Endothelial cell of umbilical vein (primary cell): ENCODE data around the gene CTNNA2. TPM values are rescaled to one million over a fixed set of nuclear protein-coding genes. Genes with fewer than 3 reads are reported as not detected.

ENCODE experiments used
- BruUV-seq: library from RNA; stranded (reverse); fragments of 400-500 nt; replicated peaks from 2 replicates; lab custom pipeline; 2021; lab: Mats Ljungman, UMichigan
- CTCF ChIA-PET: fragments of 300-600, 350-600 bp; sonication (Branson Sonifier 250); formaldehyde crosslinking; loops from one replicate; lab custom pipeline; 2021; ENCODE audit warnings: antibody characterized with exemption, inconsistent platforms; lab: Charles Lee
- POLR2A ChIA-PET: fragments of 300-600, 350-600 bp; sonication (Branson Sonifier 250); formaldehyde crosslinking; loops from one replicate; lab custom pipeline; 2021; ENCODE audit warnings: antibody characterized with exemption, inconsistent platforms; lab: Charles Lee
- DNase-seq: peaks from one replicate; pipeline ENCODE4 v3.0.0-alpha.2; 2011; ENCODE audit warnings: low read depth, low spot score
- FAIRE-seq: peaks from 2 replicates; lab custom pipeline; 2011; peaks lifted over from hg19 to GRCh38; lab: Jason Lieb, UNC
- H2AFZ ChIP-seq: 2 replicates; pipeline ENCODE4 v1.6.0; 2012; ENCODE audit warnings: low read depth, low read length, control low read depth, inconsistent platforms
- H3K27ac ChIP-seq: 2 replicates; pipeline ENCODE4 v1.5.1; 2011; ENCODE audit warnings: low read depth, mild to moderate bottlenecking, control low read depth, low read length, moderate library complexity; ENCODE audit not compliant: insufficient read depth
- H3K27me3 ChIP-seq, 2 experiments: 2 replicates each; pipeline versions ENCODE4 v1.6.0 to v1.6.1; 2011; ENCODE audit warnings: low read length in 2 of 2, mixed read lengths in 1 of 2; ENCODE audit not compliant: control insufficient read depth in 2 of 2, insufficient read depth in 2 of 2
- H3K36me3 ChIP-seq, 2 experiments: 2 replicates in 1 of 2; 3 replicates in 1 of 2; pipeline ENCODE4 v1.5.1; 2011; ENCODE audit warnings: low read length in 2 of 2, mild to moderate bottlenecking in 1 of 2, moderate library complexity in 1 of 2; ENCODE audit not compliant: control insufficient read depth in 2 of 2, insufficient read depth in 2 of 2; ENCODE audit errors: extremely low read depth in 1 of 2
- H3K4me1 ChIP-seq: 3 replicates; pipeline ENCODE4 v1.5.1; 2011; ENCODE audit warnings: mild to moderate bottlenecking, low read length; ENCODE audit not compliant: control insufficient read depth, insufficient read depth; ENCODE audit errors: extremely low read depth
- H3K4me2 ChIP-seq: 2 replicates; pipeline ENCODE4 v1.6.1; 2011; ENCODE audit warnings: low read length, control low read depth, mixed read lengths; ENCODE audit not compliant: insufficient read depth
- H3K4me3 ChIP-seq, 3 experiments: fragments of 200-600 bp in 1 of 3; sonication (generic), shearing (Covaris generic) in 1 of 3; replicated peaks in 1 of 3; 2 replicates each; pipeline ENCODE4 v1.5.1; 2011 to 2016; ENCODE audit warnings: control low read depth in 3 of 3, low read length in 3 of 3, mild to moderate bottlenecking in 2 of 3, inconsistent platforms in 1 of 3, low read depth in 1 of 3, moderate library complexity in 1 of 3; ENCODE audit not compliant: insufficient read depth in 1 of 3
- H3K79me2 ChIP-seq: 2 replicates; pipeline ENCODE4 v1.6.0; 2012; ENCODE audit warnings: low read length, inconsistent platforms; ENCODE audit not compliant: control insufficient read depth, insufficient read depth
- H3K9ac ChIP-seq: replicated peaks from 2 replicates; pipeline ENCODE3; 2011; ENCODE audit warnings: low read length, control low read depth; ENCODE audit not compliant: insufficient read depth; ENCODE audit errors: extremely low read depth
- H3K9me1 ChIP-seq: replicated peaks from 3 replicates; pipeline ENCODE4 v1.6.0; 2011; ENCODE audit warnings: mild to moderate bottlenecking, low read length; ENCODE audit not compliant: control insufficient read depth, insufficient read depth; ENCODE audit errors: extremely low read depth
- H3K9me3 ChIP-seq: replicated peaks from 2 replicates; pipeline ENCODE4 v1.5.1; 2012; ENCODE audit warnings: low read length, inconsistent platforms; ENCODE audit not compliant: control insufficient read depth, insufficient read depth
- H4K20me1 ChIP-seq: replicated peaks from 2 replicates; pipeline ENCODE3; 2011; ENCODE audit warnings: mild to moderate bottlenecking, low read length; ENCODE audit not compliant: control insufficient read depth, insufficient read depth; ENCODE audit errors: extremely low read depth
- EZH2 ChIP-seq: IDR thresholded peaks from 2 replicates; pipeline ENCODE4 v1.6.1; 2012; ENCODE audit warnings: borderline replicate concordance, low read depth, mild to moderate bottlenecking, moderate library complexity, low read length, inconsistent platforms; ENCODE audit not compliant: severe bottlenecking
- FOS ChIP-seq: IDR thresholded peaks from 2 replicates; pipeline ENCODE4 v1.6.1; 2011; ENCODE audit warnings: mild to moderate bottlenecking, low read length, moderate library complexity, borderline replicate concordance; ENCODE audit not compliant: insufficient read depth
- GATA2 ChIP-seq: IDR thresholded peaks from 2 replicates; pipeline ENCODE4 v1.7.0; 2011; ENCODE audit warnings: low read depth, mild to moderate bottlenecking, moderate library complexity, mixed read lengths, low read length; ENCODE audit not compliant: insufficient read length, insufficient read depth
- JUN ChIP-seq: IDR thresholded peaks from 2 replicates; pipeline ENCODE4 v1.6.1; 2011; ENCODE audit warnings: borderline replicate concordance, low read depth; ENCODE audit not compliant: insufficient read length, insufficient read depth
- MYC ChIP-seq: IDR thresholded peaks from one replicate; pipeline ENCODE4 v1.6.1; 2011; ENCODE audit warnings: mild to moderate bottlenecking, low read depth, low read length
- POLR2A ChIP-seq: IDR thresholded peaks from 2 replicates; pipeline ENCODE4 v1.6.1; 2012; ENCODE audit warnings: low read depth, mild to moderate bottlenecking, control low read depth, low read length
- POLR2AphosphoS5 ChIP-seq: IDR thresholded peaks from 2 replicates; pipeline ENCODE4 v1.6.1; 2012; ENCODE audit warnings: low read depth, mild to moderate bottlenecking, control low read depth, low read length, moderate library complexity; ENCODE audit not compliant: insufficient read depth
- dilution Hi-C: fragments of 300-500 bp; cut with MboI; formaldehyde crosslinking; loops from one replicate; pipeline ENCODE4 v1.15.0; 2019; ENCODE audit warnings: low sequenced_read_pairs; ENCODE audit not compliant: extremely low pct_ligation_motif_present
- intact Hi-C: fragments of 100-400 bp; cut with micrococcal nuclease; formaldehyde crosslinking; loops from one replicate; pipeline ENCODE4 v1.10.0; 2022
- polyA plus RNA-seq, 4 experiments: library from polyadenylated mRNA; depleted of rRNA in 3 of 4; stranded (reverse) in 3 of 4; unstranded in 1 of 4; fragments of >200 nt; gene quantifications; 2 replicates each; pipeline versions ENCODE4 v1.2.1 to v1.2.3, GENCODE V29; 2011 to 2012; ENCODE audit warnings: missing spikeins in 1 of 4
- total RNA-seq: library from RNA; stranded (reverse); gene quantifications from 2 replicates; pipeline ENCODE4 v1.2.3, GENCODE V29; 2021
- TF ChIP-seq, protein P1 (sequence below): IDR thresholded peaks from 2 replicates; pipeline ENCODE4 v1.6.1; 2011; ENCODE audit not compliant: insufficient read depth, insufficient read length
- TF ChIP-seq, protein P2 (sequence below), 2 donors: IDR thresholded peaks; 1 replicate in 1 of 2; 2 replicates in 1 of 2; pipeline ENCODE4 v1.5.1; 2011; ENCODE audit warnings: low read length in 2 of 2, mild to moderate bottlenecking in 2 of 2, moderate library complexity in 2 of 2, control low read depth in 1 of 2, inconsistent platforms in 1 of 2, low read depth in 1 of 2; ENCODE audit not compliant: insufficient read depth in 1 of 2; ENCODE audit errors: extremely low read depth in 1 of 2

The CTNNA2 gene
- total and polyA plus RNA-seq, 2 donors (not counting 3 experiments of a cell fraction or from before 2014, with no cell fraction given), result not detected

DNA sequence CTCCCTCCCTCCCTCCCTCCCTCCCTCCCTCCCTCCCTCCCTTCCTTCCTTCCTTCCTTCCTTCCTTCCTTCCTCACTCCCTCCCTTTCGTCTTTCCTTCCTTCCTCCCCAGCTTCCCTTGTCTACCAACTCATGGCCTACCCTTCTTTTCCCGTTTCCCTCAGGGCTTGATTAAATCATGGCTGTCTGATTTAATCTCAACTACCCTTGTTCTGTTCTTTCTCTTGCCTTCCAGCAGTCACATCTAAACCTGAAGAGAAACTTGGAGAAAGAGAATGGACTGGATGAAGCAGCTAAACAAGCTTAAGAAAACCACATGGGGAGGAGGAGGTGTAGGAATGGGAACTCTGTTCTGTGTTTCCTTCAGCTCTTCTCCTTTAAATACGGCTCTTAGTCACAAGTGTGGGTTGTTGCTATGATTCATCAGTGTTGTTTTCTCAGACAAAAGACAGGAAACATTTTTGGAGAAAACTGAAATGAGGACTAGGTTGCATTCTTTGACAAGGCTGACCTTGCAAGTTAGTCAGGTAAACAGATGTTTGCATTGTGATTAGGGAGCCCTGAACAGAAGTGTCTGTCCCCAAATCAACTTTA is 613.8 kb downstream of the CTNNA2 start:
- DNase-seq (no peak), FAIRE-seq (no peak)
- Histone ChIP-seq H2AFZ (no peak overlapping the region), H3K27me3 (no peaks in the 10 kb centered on the region), H3K4me2 (no peak overlapping the region), H3K9me3 (no peaks in the 10 kb centered on the region), H3K4me3 (no peak overlapping the region), H3K9ac (no peak overlapping the region), H3K9me1 (no peaks in the 10 kb centered on the region), H4K20me1 (no peaks in the 10 kb centered on the region), H3K4me1 (no peaks in the 10 kb centered on the region), H3K36me3 (no peaks in the 10 kb centered on the region), H3K27ac (no peak overlapping the region), H3K79me2 (no peaks in the 10 kb centered on the region)
- ChIA-PET POLR2A (no interaction called here), CTCF (no interaction called here)
- intact Hi-C loops (no loop called here), dilution Hi-C loops (no loop called here)
- no peak for TF ChIP-seq JUN
- no peak for TF ChIP-seq GATA2
- no peak for TF ChIP-seq POLR2AphosphoS5
- TF ChIP-seq, protein P1, sequence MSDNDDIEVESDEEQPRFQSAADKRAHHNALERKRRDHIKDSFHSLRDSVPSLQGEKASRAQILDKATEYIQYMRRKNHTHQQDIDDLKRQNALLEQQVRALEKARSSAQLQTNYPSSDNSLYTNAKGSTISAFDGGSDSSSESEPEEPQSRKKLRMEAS, result no peak
- no peak for TF ChIP-seq FOS
- TF ChIP-seq, protein P2, sequence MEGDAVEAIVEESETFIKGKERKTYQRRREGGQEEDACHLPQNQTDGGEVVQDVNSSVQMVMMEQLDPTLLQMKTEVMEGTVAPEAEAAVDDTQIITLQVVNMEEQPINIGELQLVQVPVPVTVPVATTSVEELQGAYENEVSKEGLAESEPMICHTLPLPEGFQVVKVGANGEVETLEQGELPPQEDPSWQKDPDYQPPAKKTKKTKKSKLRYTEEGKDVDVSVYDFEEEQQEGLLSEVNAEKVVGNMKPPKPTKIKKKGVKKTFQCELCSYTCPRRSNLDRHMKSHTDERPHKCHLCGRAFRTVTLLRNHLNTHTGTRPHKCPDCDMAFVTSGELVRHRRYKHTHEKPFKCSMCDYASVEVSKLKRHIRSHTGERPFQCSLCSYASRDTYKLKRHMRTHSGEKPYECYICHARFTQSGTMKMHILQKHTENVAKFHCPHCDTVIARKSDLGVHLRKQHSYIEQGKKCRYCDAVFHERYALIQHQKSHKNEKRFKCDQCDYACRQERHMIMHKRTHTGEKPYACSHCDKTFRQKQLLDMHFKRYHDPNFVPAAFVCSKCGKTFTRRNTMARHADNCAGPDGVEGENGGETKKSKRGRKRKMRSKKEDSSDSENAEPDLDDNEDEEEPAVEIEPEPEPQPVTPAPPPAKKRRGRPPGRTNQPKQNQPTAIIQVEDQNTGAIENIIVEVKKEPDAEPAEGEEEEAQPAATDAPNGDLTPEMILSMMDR (IDR thresholded peaks at IDR 0.05; ENCODE audit: extremely low read depth in 1 of 2, insufficient read depth in 1 of 2, low read depth in 1 of 2, low read length in 2 of 2), result no peak
- no peak for TF ChIP-seq MYC
- no peak for TF ChIP-seq EZH2
- no peak for TF ChIP-seq POLR2A
- no TSS peak for BruUV-seq
